Measurements from ENCODE around the gene SELENOM.

GRCh38 chr22:31083923-31084810 is 23.2 kb downstream of the SELENOM start:
- no peak for TF ChIP-seq USF2 (IDR thresholded peaks at IDR 0.05; ENCODE audit: low read length)
- TF ChIP-seq POLR2A (IDR thresholded peaks at IDR 0.05; ENCODE audit: control extremely low read depth in 1 of 2, low read depth in 2 of 2, low read length in 2 of 2) = 0 out of 3 replicates have a peak, but pooled peaks of 1 of the 2 experiments have one; percentile 6
- TF ChIP-seq JUND (IDR thresholded peaks at IDR 0.05; ENCODE audit: low read length) = no peak
- TF ChIP-seq SP1 (IDR thresholded peaks at IDR 0.05; ENCODE audit: low read depth, low read length) = no peak
- no peak for TF ChIP-seq CEBPB (IDR thresholded peaks at IDR 0.05; ENCODE audit: low read depth, low read length)
- no peak for TF ChIP-seq RAD21 (IDR thresholded peaks at IDR 0.05 in 1 of 2, conservative IDR thresholded peaks at IDR 0.05 in 1 of 2; ENCODE audit: low read depth in 2 of 2, low read length in 2 of 2)
- no peak for TF ChIP-seq CREB1 (IDR thresholded peaks at IDR 0.05)
- no peak for TF ChIP-seq CTCF (IDR thresholded peaks at IDR 0.05; ENCODE audit: control extremely low read depth in 1 of 3, insufficient read depth in 1 of 3, low read depth in 1 of 3, low read length in 3 of 3)
- TF ChIP-seq SRF (IDR thresholded peaks at IDR 0.05; ENCODE audit: low read depth, low read length) = no peak
- TF ChIP-seq SIN3A (conservative IDR thresholded peaks at IDR 0.05 in 1 of 2, IDR thresholded peaks at IDR 0.05 in 1 of 2; ENCODE audit: low read depth in 1 of 2, low read length in 2 of 2) = no peak; a peak in 1 of 4 replicates
- TF ChIP-seq POLR2AphosphoS5 (IDR thresholded peaks at IDR 0.05; ENCODE audit: low read depth, low read length) = no peak
- no peak for TF ChIP-seq EGR1 (IDR thresholded peaks at IDR 0.05; ENCODE audit: borderline replicate concordance, low read depth, low read length)
- no peak for TF ChIP-seq SIRT6 (IDR thresholded peaks at IDR 0.05; ENCODE audit: low read length)
